Gastroesophageal sphincter (tissue), 3 donors: ENCODE results near the gene MEF2C.

ENCODE experiments used
- CTCF ChIP-seq, 4 experiments: fragments of 200-600 bp in 2 of 4; fragments of 450-650 bp in 2 of 4; sonication (generic) in 1 of 4; IDR thresholded peaks; one replicate each; pipeline ENCODE4 v1.5.1; 2017 to 2019; ENCODE audit warnings: antibody characterized with exemption in 4 of 4, mild to moderate bottlenecking in 2 of 4, moderate library complexity in 2 of 4
- POLR2A ChIP-seq, 2 donors: fragments of 450-650 bp; IDR thresholded peaks; one replicate each; pipeline ENCODE4 v1.6.1; 2017; ENCODE audit warnings: antibody characterized with exemption in 2 of 2, mild to moderate bottlenecking in 2 of 2, moderate library complexity in 1 of 2

DNA sequence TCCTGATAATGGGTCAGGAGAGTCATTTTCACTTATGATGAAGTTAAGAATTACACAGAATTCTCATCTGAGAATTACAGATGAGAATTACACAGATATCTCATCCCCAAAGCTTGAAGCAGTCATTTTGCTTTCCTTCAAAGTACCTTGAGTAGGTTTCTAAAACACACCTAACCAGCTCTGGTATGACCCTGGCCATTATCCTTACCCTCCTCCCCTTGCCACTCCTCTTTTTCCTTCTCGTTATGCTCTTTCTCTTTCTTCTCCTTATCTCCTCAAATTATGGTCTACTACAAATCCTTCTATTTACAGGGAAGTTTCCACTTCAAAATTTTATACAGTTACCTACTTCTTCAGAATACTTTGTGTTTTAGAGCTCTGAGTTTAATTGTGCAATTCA lies 44.5 kb downstream of the MEF2C start:
- TF ChIP-seq CTCF (IDR thresholded peaks at IDR 0.05) (no peak), POLR2A (IDR thresholded peaks at IDR 0.05) (no peak)
